H1 (cell line): ENCODE data around the gene CHSY1.

Experiments used
- EP300 ChIP-seq, 2 experiments: IDR thresholded peaks; 1 replicate in 1 of 2; 2 replicates in 1 of 2; pipeline ENCODE4 v1.6.1; 2011 to 2012; ENCODE audit warnings: low read depth in 2 of 2, low read length in 2 of 2, mild to moderate bottlenecking in 2 of 2, borderline replicate concordance in 1 of 2, inconsistent platforms in 1 of 2, moderate library complexity in 1 of 2
- POLR2A ChIP-seq, 2 experiments: IDR thresholded peaks; 1 replicate in 1 of 2; 2 replicates in 1 of 2; pipeline ENCODE4 v1.6.1; 2011; ENCODE audit warnings: low read depth in 2 of 2, low read length in 2 of 2, mild to moderate bottlenecking in 2 of 2; ENCODE audit errors: control extremely low read depth in 1 of 2
- RXRA ChIP-seq: IDR thresholded peaks from 2 replicates; pipeline ENCODE4 v1.6.1; 2011; ENCODE audit warnings: low read depth, mild to moderate bottlenecking, low read length, moderate library complexity; ENCODE audit not compliant: insufficient read depth
- SIRT6 ChIP-seq: IDR thresholded peaks from one replicate; pipeline ENCODE4 v1.7.1; 2012; ENCODE audit warnings: low read length, inconsistent platforms
- SP1 ChIP-seq: IDR thresholded peaks from 2 replicates; pipeline ENCODE4 v1.6.1; 2011; ENCODE audit warnings: low read depth, low read length
- TBP ChIP-seq: IDR thresholded peaks from 2 replicates; pipeline ENCODE4 v1.6.1; 2011; ENCODE audit warnings: low read depth, low read length, improper control_type of control experiment
- TF ChIP-seq, protein P1 (sequence below): IDR thresholded peaks from 2 replicates; pipeline ENCODE4 v1.6.1; 2012; ENCODE audit warnings: low read length, inconsistent platforms

DNA sequence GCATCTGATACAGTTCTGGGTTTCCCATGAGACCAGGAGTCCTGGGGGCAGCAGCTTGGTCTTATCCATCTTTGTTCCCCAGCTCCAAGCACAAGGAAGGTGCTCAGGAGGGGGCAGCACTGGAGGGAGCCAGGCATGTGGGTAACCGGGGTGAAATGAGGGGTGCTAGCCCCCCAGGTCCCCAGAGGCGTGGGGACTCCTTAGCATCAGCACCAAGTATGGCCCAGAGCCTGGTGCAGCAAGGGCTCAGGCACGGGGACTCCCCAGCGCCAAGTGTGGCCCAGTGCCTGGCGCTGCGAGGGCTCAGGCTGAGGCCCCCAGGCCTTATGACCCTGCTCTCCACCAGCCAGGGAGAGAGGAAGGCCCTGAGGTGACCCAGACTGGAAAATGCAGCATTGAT is 94.1 kb downstream of the CHSY1 start:
- TF ChIP-seq RXRA (no peak), TBP (no peak), SP1 (no peak), POLR2A (IDR thresholded peaks at IDR 0.05; ENCODE audit: control extremely low read depth in 1 of 2, low read depth in 2 of 2, low read length in 2 of 2) (no peak), SIRT6 (no peak), EP300 (IDR thresholded peaks at IDR 0.05; ENCODE audit: borderline replicate concordance in 1 of 2, low read depth in 2 of 2, low read length in 2 of 2) (no peak)
- TF ChIP-seq, protein P1, sequence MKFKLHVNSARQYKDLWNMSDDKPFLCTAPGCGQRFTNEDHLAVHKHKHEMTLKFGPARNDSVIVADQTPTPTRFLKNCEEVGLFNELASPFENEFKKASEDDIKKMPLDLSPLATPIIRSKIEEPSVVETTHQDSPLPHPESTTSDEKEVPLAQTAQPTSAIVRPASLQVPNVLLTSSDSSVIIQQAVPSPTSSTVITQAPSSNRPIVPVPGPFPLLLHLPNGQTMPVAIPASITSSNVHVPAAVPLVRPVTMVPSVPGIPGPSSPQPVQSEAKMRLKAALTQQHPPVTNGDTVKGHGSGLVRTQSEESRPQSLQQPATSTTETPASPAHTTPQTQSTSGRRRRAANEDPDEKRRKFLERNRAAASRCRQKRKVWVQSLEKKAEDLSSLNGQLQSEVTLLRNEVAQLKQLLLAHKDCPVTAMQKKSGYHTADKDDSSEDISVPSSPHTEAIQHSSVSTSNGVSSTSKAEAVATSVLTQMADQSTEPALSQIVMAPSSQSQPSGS: no peak
